Stimulated activated CD4-positive, alpha-beta T cell treated with anti-CD3 and anti-CD28 coated beads, TNF-alpha, amount 100 ng/mL, for 48 hours (primary cell): ENCODE measurements around the gene PXDN.

Experiments
- DNase-seq, 3 donors: peaks; one replicate each; pipeline ENCODE4 v3.0.0-alpha.2; 2020; ENCODE audit warnings: low read depth in 3 of 3

Gene PXDN

DNA sequence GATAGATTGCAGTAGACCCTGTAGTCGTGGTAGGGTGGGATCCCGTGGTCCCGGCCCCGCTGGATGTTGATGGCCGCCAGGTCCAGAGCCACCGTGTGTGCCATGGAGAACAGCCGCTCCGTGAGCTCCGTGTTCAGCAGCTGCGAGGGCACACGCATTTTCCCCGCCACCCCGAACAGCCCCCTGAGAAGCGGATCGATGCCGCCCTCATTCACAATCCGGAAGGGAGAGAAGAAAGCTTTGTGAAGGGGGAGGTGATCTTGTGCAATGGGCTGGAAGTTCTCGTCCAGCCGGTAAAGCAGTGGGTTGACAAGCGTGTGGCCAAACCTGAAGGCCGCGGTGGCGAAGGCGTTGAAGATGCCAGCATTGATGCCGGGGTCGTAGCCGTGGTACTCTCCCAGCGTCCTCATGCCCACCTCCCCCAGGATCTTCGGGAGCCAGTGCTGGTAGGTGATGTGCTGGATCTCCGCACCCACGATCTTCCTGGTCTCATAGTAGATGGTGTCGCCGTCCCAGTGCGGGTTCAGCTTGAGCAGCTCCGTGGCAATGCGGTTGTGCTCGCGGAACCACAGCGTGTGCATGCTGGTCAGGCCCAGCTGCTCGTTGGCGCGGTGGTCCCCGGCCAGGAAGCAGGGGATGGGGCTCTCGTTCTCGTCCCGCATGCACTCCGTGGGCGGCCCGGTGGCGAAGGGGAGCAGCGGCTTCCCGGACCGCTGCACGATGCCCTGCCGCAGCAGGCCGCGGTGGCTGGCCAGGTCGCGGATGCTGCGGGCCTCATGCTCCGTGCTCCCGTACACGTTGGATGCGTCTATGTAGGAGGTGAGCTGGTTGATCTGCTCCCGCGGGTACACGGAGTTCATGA is 95.8 kb downstream of the PXDN start:
- no peak for DNase-seq

DNA sequence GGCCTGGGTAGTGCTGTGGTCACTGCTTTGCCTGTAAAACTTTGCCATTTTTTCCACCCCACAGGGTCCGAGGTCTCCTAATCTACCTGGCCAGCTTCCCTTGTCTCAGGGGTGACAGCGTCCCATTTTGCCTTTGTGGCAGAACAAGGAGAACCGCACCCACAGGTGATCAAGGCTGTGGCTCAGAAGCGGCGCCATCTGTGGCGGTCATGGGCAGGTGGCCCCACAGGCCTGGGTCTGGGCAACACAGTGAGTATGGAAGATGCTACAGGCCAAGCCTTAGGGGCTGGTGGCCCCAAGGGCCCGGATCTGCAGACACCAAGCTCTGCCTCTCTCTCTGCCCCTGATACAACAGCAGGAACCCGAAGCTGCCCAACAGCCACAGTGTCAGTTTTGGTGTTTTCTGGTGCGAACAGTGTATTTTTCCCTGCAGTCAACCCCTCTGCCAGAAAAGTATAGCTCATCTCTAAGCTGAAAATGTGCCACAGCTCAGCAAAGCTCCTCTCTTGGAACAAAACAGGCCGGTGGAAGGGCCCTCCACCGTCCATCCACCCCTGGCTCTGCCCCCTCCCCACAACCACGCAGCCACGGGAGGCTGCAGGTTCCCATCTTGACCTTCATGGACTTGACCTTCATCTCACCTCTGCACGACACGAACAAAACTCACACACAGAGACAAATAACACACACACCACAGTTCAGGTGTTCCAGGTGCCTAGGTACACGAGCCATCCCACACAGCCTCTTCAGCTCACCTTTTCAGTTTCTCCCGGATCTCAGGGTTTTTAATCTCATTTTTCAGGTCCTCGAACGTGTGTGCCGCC is 96.7 kb downstream of the PXDN start:
- DNase-seq: no peak

DNA sequence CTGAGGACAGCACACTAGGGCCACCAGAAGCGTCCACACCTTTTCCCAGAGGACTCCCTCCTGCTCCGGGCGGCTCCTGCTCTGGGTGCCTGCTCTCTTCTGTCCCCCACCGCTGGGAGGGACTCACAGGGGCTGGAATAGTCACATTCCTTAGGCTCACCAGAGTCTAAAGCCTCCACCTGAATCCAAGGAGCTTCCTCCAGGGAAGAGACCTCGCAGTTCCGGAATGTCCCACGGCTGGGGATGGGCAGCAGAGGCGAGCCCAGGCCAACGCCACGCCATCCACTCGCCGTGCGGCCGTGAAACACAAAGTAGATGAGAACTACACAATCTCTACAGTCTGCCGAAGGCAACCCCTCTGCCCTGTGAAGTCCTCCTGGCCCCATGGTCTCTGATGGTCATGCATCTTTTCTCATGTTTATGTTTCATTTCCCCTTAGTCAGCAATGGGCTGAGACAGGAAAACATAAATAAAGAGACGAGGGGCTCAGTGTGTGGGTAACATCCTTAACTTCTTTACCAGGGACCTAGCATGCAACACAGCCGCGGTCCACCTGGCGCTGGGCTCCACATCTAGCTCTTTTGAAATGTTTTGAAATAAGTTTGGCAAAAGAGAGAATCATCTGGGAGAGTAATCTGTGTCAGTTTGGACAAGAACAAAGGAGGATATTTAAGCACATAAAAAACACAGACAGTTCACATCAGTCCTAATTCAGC is 98.4 kb downstream of the PXDN start:
- DNase-seq: no peak

DNA sequence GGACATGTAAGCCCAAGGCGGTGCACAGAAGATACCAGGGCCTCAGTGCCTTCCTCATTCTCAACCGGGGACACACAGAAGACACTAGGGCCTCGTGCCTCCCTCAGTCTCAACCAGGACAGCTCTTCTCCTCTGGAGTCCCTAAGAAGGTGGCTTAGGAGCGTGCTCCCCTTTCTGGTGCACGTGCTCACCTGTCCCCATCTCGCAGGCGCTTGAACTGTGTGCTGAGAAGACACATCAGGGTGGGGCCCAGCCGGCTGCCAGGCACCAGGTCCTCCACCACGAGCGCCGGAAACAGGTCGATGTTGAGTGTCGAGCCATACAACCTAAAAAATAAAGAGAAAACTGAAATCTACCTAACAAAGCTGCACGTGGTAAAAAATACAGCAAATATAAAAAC is 99.9 kb downstream of the PXDN start:
- DNase-seq: no peak

DNA sequence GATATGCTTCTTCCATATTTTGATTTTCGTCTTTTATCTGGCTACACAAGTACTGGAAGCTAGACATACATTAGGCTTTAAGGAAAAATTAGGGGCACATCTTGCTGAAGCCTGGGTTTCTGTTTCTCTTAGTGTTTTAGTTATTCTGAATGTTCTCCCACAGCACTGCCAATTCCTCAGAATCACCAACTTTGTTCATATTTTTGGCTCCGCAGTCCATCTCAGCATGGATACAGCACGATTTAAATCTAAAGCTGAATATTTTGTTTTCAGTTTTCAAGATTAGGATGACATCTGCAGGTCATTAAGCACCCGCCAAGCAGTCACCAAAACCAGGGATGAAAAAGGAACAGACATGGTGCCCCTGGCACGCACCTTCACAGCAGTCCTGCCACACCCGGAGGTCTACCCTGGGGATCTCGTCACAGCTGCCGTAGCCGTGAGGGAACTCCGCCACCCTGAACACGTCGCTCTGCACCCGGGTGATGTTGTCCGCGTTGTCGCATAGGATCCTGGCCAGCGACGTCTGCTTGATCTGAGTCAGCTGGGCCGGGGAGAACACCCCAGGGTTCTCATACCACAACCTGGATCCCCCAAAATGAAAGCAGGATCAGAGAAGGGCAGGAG is 101.2 kb downstream of the PXDN start:
- DNase-seq: no peak

DNA sequence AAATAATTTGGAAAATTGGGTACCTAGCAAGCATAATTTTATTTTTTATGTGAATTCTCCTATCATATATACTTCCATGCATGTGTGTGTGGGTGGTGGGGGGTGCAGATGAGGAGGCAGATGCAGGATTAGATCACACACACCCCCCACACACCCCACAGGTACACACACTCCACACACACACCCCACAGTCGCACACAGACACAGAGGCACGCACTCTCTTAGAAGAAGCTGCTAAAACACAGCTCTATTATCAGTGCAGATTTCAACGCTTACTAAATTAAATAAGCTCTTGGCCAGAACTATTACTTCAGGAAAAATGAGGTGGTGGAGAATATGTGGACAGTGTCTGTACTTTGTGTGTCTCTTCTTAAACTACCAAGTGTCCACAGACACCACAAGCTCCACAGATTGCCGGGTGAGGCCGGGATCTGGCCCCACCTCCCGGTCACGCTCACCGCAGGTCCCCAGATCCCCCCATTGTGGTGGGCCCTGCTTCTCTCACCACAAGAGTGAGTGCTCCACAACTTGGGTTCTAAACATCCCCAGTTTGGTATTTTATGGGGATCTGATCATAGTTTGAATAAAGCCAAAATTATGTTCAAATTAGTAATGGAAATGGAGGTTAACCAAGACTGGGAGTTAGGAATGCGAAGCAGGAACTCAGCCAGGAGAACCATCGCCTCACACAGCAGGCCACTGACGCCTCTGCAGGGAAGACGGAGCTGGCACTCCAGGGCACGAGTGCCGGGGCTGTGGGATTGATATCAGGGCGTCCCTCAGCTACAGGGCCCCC is 102.1 kb downstream of the PXDN start:
- no peak for DNase-seq

DNA sequence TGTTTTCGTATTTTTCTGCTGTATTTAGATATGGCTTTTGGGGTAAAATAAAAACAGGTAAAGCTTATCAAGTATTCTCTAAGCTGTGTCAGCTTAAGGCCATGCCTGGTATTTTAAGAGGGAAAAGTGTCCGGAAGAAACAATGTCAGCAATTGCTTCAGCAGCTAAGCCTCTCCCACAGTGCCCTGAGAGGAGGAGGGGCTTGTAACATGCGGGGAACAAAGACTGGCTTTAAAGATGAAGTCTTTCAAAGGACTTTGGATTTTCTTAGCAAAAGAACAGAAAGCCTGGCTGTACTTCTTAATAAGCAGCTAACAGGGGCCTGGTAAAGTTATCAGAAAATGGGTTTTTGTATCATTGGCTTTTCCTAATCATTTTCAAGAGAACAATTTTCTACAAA is 102.8 kb downstream of the PXDN start:
- DNase-seq: no peak

DNA sequence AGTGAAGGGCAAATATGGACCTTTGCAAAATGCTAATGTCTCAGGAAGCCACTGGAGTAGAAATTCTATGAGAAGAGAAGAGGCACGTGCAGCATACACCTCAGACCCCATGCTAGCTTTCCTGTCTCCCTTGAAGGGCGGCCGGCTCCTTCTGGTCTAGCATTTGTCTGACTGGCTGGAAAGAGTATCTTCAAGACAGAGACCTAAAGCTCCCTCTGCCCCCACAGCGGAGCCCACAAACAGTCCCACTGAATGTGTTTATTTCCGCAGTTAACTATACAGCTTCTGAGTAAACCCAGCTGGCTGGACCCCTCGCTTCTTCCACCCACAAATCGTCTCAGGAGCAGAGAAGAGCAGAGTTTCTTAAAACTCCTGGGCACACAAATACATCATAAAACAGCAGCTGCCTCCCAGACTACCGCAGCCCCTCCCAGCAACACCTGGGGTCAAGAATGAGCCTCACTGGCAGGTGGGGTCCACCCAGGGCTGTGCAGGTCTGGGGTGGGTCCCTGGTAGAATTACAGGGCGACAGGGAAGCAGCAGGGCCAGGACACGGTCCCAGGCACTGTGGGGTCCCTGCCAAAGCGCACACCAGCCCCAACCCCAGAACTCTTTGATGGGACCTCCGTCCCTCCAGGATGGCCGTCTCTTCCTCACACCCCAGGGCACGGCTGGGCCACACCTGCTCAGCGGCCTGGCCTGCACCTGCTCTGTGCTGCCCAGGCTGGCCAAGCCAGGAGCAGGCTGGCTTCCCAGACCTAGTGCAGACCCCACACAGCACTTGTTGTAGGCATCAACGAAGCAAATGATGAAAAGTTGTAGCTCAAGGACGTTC is 103.8 kb downstream of the PXDN start:
- DNase-seq: no peak

DNA sequence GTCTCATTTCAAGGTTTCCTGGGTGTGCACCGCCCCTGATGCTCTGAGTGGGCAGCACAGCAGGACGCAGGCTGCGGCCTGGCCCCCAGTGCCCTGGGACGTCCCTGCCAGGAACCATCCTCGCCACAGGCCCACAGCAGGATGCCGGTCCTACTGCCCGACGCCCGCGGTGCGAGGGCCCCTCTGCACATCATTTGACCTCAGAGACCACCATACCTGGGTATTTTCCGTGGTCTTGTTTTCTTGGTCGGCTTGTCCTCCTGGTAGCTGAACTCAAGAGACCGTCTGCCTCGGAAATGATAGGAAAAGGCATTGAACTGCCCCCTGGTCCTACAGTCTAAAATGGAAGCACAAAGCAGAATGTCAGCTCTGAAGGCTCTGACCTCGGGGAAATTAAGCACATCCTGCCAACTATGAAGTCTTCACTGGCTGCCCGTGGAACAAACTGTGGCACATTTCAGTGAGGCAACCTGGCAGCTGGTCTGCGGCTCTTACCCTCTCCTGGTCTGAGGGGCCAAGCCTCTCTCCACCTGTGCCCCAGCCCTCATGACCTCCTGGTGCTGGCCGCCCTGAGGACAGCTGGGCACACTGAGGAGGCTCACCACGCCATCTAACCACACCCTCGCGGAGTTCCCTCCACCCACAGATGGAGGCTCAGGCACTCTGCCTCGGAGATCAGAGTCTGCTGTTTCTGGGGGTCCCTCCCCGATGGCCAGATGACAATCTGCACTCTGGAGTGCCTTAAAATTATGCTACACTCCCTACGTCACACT is 105.0 kb downstream of the PXDN start:
- no peak for DNase-seq

DNA sequence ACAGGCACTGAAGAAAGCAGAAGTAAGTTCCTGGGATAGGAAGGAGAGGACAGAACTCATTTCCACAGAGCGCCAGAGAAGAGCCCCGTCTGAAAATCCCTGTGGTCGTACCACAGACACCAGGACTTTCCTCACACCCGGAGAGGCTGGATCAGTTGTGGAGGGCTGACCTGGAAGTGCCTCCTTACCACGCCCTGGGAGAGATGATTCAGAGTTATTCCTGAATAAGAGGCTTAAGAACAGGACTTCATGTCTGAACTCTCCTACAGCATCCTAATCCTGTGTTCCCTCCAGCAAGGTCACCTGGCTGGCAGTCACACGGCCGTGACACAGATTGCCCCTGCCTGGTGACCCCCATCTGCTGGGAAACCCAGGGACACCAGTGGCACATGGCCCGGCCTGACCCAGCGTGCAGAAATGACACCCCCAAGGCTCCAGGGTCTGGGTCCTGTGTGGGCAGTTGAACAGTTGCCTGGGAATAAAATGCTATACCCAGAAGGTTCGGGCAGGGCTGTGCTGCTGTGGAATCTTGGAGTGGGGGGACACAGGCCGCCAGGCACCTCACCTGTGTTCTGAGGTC is 105.9 kb downstream of the PXDN start:
- no peak for DNase-seq

DNA sequence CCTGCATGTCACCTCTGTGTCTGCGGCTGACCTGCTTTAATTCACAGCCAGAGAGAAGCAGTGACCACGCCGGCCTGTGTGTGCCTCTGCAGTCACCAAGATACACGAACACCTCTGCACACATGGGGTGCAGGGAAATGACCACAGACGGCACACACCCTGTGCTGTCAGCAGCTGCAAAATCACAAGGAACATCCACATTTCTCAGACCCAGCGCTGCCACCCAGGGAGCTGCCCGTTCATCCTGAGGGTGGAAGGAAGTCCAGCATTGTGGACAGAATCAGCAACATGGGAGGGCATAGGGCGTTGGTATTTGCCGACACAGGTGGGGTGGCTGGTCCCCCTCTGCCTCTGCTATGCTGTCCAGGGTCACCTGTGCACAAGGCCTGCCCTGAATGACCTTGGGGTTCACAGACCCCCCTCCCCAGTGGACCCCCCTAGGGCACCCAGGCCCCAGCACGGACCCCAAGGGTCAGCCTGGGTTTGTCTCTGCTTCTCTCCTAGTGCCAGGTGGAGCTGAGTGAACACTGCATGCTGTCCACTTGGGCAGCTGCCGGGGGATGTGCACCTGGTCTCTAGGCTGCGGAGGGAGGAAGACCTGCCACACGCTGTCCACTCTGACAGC is 107.4 kb downstream of the PXDN start:
- DNase-seq: no peak

DNA sequence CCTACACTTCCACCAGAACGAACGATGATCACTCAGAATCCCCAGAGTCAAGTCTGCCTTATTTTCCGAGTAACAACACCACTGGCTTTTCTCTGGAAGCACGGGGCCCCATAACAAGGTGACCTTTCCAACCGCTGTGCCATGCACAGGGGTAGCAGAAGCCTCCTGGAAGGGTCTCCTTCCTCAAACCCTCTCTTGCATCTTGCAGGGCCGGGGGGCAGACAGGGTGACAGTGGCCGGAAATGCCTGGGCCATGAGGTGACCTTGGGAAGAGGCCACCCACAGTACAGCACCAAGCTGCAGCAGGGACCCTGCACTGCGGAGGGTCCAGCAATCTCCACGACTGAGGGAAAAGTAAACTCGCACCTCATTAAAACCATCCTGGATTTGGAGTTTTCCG is 108.5 kb downstream of the PXDN start:
- no peak for DNase-seq

DNA sequence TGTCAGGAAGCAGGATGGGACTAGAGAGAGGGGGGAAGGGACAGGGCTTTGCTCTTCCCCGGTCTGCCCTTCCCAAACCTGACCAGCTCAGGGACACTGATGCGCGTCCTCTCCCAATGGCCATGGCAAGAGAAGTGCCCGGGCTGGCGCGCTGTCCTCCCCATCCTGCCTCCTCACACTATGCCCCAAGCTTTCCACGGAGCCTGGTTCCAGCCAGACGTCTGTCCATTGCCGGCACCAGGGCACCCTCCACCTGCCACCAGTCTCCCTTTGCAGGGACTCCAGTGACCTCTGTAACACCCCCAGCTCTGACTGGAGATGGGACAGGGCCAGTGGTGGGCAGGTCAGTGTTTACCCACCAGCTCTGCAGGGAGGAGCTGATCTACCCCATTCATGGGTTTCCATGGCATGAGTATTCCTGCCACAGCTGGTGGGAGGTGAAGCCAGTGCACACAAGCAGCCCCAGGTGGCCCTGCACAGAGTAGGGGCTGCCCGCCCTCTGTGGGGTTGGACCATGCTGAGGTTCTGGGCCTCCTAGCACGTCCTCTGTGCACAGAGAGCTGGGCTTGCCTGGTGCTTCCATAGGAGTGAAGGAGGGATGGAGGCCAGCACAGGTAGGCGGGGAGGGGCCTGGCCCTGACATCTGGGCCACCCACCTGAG is 109.5 kb downstream of the PXDN start:
- no peak for DNase-seq

DNA sequence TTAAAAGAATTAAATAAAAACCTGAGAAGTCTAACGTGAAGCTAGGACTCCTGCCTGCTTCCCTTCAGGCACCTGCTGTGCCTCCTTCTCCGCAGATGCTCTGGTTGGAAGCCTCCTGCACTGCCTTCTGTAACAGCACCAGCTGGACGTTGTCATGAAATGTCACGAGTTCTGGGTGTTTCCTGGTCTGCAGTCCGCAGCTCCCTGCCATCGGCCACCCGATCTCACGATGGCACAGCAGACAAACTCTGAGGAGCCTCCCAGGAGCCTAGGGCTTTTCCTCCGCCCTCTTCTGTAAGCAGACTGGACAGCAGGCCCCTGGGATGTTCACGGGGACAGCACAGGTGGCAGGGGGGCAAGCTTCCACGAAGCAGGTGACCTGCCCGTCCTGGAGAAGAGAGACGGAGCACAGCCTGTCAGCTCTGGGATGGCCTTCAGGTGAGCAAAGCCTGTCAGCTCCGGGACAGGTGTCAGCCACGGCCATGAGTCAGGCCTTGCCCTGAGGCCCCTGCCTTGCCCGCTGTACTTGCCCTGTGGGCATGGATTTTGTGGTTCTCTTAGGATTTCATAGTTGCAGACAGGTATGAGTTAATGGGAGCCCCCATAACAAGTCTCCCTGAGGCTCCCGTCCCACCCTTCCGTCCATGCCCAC is 110.3 kb downstream of the PXDN start:
- no peak for DNase-seq

DNA sequence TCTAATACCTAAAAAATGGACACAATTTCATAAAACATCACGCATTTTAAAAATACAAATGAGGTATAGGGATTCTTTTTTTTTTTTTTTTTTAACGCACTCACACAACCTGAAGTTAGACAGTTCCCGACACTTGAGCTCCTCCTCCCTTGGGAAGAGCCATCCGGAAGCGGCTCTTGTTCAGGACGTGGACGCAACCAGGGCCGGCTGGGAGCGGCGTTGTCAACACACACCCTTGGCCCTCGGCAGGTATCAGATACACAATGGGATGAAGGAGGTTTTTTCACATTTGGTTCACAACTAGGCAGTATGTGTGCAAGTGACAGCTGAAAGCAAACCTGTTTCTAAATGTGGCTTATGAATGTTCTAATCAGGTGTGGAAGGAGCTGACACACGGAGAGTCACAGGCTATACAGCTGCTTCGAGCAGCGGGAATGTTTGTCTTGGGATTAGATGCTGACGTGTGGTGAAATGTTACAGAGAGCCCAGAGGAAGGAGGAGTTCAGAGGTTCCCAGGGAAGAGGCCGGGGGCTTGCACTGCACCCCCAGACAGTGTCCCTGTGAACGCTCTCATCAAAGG is 111.1 kb downstream of the PXDN start:
- no peak for DNase-seq

DNA sequence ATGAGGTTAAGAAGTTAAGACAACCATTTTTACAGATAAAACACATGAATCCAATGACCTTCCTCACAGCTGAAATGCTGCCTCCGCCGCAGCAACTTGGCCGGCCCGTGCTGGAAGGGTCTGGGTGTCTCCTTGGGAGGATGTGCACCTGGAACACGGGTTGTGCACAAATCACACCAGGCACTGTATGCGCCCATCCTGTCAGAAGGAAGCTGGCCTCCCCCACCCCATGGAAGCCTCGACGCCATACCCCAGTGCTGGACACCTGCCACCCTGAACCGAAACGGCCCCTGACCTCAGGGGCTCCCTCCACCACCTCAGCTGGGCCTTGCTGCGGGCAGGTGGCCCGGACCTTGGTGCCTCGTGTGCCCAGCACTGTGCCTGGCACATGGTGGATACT is 111.8 kb downstream of the PXDN start:
- DNase-seq: no peak

DNA sequence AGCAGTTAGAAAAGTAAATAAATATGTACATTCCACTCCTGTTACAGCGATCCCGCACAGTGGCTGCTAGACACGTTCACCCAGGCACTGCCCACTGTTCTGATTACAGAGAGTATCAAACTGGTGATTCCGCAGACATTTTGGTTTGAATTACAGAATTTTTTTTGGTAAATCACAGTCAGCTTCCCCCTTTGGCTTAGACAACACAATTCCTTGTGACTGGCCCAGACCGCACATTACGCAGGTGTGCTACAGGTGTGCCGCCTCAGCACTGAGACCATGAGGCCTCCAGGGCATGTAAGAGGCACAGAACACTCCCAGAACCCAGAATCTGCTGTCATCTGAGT is 112.3 kb downstream of the PXDN start:
- no peak for DNase-seq
